Stimulated activated CD8-positive, alpha-beta memory T cell treated with anti-CD3 and anti-CD28 coated beads, Interleukin-15, amount 100 ng/mL, for 24 hours (primary cell): ENCODE results near the gene TMEM217.
"Not testable (repeated sequence)": the region's sequence is repeated elsewhere in the genome, so short reads cannot be mapped to it uniquely, and the experiment has no call there.

Source experiments
- DNase-seq: peaks from one replicate; pipeline ENCODE4 v3.0.0-alpha.2; 2020; ENCODE audit warnings: low read depth

The TMEM217 gene

GRCh38 chr6:37182736-37183590, 75.0 kb downstream of the TMEM217 start:
- no peak for DNase-seq

- not testable (repeated sequence) for DNase-seq
Observed at GRCh38 chr6:37180610-37181009, 77.3 kb downstream of the TMEM217 start.

- DNase-seq: no peak
Observed at GRCh38 chr6:37180075-37180474, 77.9 kb downstream of the TMEM217 start.

- no peak for DNase-seq
Observed at GRCh38 chr6:37177935-37178517, 79.9 kb downstream of the TMEM217 start.

- DNase-seq: no peak
Observed at GRCh38 chr6:37177077-37177934, 80.6 kb downstream of the TMEM217 start.

GRCh38 chr6:37176268-37177076, 81.5 kb downstream of the TMEM217 start:
- no peak for DNase-seq

- no peak for DNase-seq
Observed at GRCh38 chr6:37175332-37176267, 82.3 kb downstream of the TMEM217 start.

- no peak for DNase-seq
Observed at GRCh38 chr6:37174515-37175331, 83.2 kb downstream of the TMEM217 start.

GRCh38 chr6:37174196-37174514, 83.8 kb downstream of the TMEM217 start:
- DNase-seq: no peak

GRCh38 chr6:37173493-37174195, 84.3 kb downstream of the TMEM217 start:
- no peak for DNase-seq

GRCh38 chr6:37172912-37173492, 84.9 kb downstream of the TMEM217 start:
- no peak for DNase-seq

GRCh38 chr6:37171970-37172812, 85.8 kb downstream of the TMEM217 start:
- peak; percentile 66 for DNase-seq

GRCh38 chr6:37171201-37171969, 86.6 kb downstream of the TMEM217 start:
- no peak for DNase-seq

GRCh38 chr6:37170273-37171200, 87.4 kb downstream of the TMEM217 start:
- no peak for DNase-seq

- DNase-seq: peak; percentile 98
Observed at GRCh38 chr6:37169496-37170272, 88.3 kb downstream of the TMEM217 start, which contains the start of gene PIM1. Gene PIM1 (plus strand): TSS chr6:37170152. CDS start chr6:37170576, 424 bp downstream.
